Measurements from ENCODE around the gene CRMP1.

DNA sequence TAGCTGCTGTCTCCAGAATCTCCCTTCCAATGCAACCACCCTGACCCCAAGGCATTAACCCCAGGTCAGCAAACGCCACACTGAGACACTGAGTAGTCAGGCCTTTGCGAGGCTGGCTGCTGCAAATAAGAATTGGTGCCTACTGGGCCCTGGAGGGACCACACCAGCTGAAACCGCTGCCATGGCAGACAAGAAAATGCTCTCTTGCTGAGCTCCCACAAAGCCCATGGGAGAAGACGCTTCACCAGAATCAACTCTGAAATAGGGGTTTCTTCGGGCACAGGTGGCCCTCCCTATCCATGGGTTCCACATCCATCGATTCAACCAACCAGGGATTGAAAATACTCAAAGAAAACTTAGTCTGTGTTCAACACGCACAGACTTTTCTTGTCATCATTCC is 26.7 kb upstream of the CRMP1 start:
- TF ChIP-seq CTCF (IDR thresholded peaks at IDR 0.05) (no peak), POLR2AphosphoS5 (IDR thresholded peaks at IDR 0.05) (no peak), EP300 (IDR thresholded peaks at IDR 0.05) (no peak)

Data from esophagus muscularis mucosa (tissue), 4 donors.